ENCODE measurements around the gene CCDC179.

The CCDC179 gene

GRCh38 chr11:22860241-22860640 lies at the start of gene CCDC179:
Gene CCDC179 (minus strand): TSS chr11:22860474. CDS start chr11:22860421, 53 bp downstream.
- no peak for DNase-seq

GRCh38 chr11:22903782-22904181 lies 43.5 kb upstream of the CCDC179 start:
- DNase-seq, result no peak

- no peak for DNase-seq
These were observed 41.3 kb upstream of the CCDC179 start for GRCh38 chr11:22901603-22902002.

GRCh38 chr11:22900764-22901486 lies 40.7 kb upstream of the CCDC179 start:
- DNase-seq, result no peak

- DNase-seq, result no peak
These were observed 37.8 kb upstream of the CCDC179 start for GRCh38 chr11:22898036-22898435.

GRCh38 chr11:22890227-22890626 lies 30.0 kb upstream of the CCDC179 start:
- no peak for DNase-seq

GRCh38 chr11:22884217-22884616 lies 23.9 kb upstream of the CCDC179 start:
- DNase-seq, result no peak

- DNase-seq, result no peak
These were observed 19.4 kb upstream of the CCDC179 start for GRCh38 chr11:22879630-22880029.

- DNase-seq, result no peak
These were observed 18.3 kb upstream of the CCDC179 start for GRCh38 chr11:22878604-22879003.

GRCh38 chr11:22878039-22878438 lies 17.8 kb upstream of the CCDC179 start:
- no peak for DNase-seq

- peak; percentile 60 for DNase-seq
These were observed 15.7 kb upstream of the CCDC179 start for GRCh38 chr11:22875869-22876473.

GRCh38 chr11:22869325-22869724 lies 9.1 kb upstream of the CCDC179 start:
- no peak for DNase-seq

GRCh38 chr11:22859756-22860155 lies 518 bp downstream of the CCDC179 start:
- no peak for DNase-seq

GRCh38 chr11:22851477-22851876 lies 8.8 kb downstream of the CCDC179 start:
- no peak for DNase-seq

GRCh38 chr11:22846726-22847125 lies 13.5 kb downstream of the CCDC179 start:
- no peak for DNase-seq

- no peak for DNase-seq
These were observed 27.8 kb downstream of the CCDC179 start for GRCh38 chr11:22832315-22833015.

- DNase-seq, result no peak
These were observed 30.2 kb downstream of the CCDC179 start for GRCh38 chr11:22830082-22830414.

- DNase-seq, result peak; percentile 91
These were observed 30.8 kb downstream of the CCDC179 start, which contains the start of gene SVIP for GRCh38 chr11:22829231-22830081. Gene SVIP (minus strand): TSS chr11:22829801. CDS start chr11:22829748, 53 bp downstream.

- no peak for DNase-seq
These were observed 31.9 kb downstream of the CCDC179 start for GRCh38 chr11:22828373-22828772.

GRCh38 chr11:22822203-22822602 lies 38.1 kb downstream of the CCDC179 start:
- no peak for DNase-seq

GRCh38 chr11:22809893-22810292 lies 50.4 kb downstream of the CCDC179 start:
- DNase-seq, result no peak

GRCh38 chr11:22808571-22809197 lies 51.6 kb downstream of the CCDC179 start:
- DNase-seq, result no peak

Measured in activated T-cell treated with anti-CD3 and anti-CD28 coated beads for 4 hours (primary cell).